Stimulated activated CD8-positive, alpha-beta memory T cell treated with anti-CD3 and anti-CD28 coated beads, Interleukin-7, amount 100 ng/mL, for 48 hours (primary cell): ENCODE data around the gene DHRS7B.

Experiments
- DNase-seq, 2 donors: peaks; one replicate each; pipeline ENCODE4 v3.0.0-alpha.2; 2020; ENCODE audit warnings: low read depth in 1 of 2; ENCODE audit errors: extremely low read depth in 1 of 2

The DHRS7B gene

DNA sequence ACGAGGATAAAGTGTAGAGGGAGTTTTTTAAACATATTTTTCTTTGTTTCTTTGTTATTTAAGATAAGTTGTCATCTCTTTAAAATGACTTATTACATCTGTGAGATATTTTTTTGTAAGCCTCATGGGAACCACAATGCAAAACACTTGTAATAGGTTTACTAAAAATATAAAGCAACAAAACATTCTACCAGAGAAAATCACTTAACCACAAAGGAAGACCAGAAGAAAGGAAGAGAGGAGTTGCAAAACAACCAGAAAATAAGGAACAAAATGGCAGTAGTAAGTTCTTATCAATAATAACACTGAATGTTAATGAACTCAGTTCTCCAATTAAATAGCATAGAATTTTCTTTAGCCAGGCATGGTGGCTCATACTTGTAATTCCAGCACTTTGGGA is 22.9 kb downstream of the DHRS7B start:
- no peak for DNase-seq

- DNase-seq, result no peak
Observed at GRCh38 chr17:21152731-21153130, 26.0 kb downstream of the DHRS7B start.

GRCh38 chr17:21157586-21158370 is 31.0 kb downstream of the DHRS7B start:
- DNase-seq, result no peak

GRCh38 chr17:21160401-21160800 is 33.6 kb downstream of the DHRS7B start:
- DNase-seq, result no peak

- no peak for DNase-seq
Observed at GRCh38 chr17:21161498-21162393, 35.0 kb downstream of the DHRS7B start.

DNA sequence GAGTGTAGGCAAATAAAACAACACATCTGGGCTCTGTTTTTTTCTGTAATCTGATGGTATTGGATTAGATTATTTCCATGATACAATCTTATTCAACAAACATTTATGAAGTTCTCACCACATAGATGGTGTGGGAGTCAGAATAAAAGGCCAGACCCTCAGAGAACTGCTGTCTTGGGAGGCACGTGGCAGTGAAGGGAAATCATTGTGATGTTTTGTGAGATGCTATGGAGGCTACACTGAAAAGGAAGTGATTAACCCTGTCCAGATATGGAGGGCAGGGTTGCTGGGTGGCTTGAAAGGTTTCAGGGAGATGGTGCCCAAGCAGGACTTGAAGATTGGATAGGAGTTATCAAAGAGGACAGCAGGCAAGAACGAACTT is 35.6 kb downstream of the DHRS7B start:
- no peak for DNase-seq

GRCh38 chr17:21163101-21163500 is 36.3 kb downstream of the DHRS7B start:
- no peak for DNase-seq

- no peak for DNase-seq
Observed at GRCh38 chr17:21164216-21164615, 37.5 kb downstream of the DHRS7B start.

DNA sequence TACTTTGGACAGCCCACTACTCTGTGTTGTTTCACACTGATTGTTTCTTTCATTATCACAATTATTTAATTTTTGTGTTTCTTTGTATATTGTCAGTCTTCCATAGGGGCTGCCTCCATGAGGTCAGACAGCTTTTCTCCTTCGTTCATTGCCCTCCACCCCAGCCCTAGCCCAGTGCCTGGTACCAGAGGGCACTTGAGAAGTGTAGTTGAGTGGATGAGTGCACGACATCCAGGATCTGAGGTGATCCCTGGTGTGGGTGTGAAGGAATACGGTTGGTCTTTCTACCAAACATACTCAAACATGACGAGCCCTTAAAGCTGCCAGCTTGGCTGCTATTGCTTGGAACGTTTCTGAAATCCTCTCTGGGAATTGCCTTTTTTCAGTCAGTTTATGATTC is 37.9 kb downstream of the DHRS7B start:
- DNase-seq, result no peak

GRCh38 chr17:21165922-21166594 is 39.3 kb downstream of the DHRS7B start:
- no peak for DNase-seq

- DNase-seq, result no peak
Observed at GRCh38 chr17:21166595-21167210, 39.9 kb downstream of the DHRS7B start.

- no peak for DNase-seq
Observed at GRCh38 chr17:21167303-21167702, 40.5 kb downstream of the DHRS7B start.

DNA sequence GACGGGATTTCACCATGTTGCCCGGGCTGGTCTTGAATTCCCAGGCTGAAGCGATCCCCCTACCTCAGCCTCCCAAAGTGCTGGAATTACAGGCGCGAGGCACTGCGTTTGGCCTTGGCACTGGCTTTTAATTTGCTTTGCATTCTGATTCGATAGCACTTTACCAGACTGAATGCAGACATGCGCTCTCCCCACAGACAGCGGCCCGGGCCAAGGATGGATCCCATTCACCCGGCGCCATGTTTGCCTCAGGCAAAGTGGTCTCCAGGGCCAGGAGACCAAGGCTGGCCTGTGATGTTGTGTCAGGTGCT is 41.7 kb downstream of the DHRS7B start:
- DNase-seq, result no peak

- DNase-seq, result no peak
Observed at GRCh38 chr17:21169496-21169895, 42.7 kb downstream of the DHRS7B start.

DNA sequence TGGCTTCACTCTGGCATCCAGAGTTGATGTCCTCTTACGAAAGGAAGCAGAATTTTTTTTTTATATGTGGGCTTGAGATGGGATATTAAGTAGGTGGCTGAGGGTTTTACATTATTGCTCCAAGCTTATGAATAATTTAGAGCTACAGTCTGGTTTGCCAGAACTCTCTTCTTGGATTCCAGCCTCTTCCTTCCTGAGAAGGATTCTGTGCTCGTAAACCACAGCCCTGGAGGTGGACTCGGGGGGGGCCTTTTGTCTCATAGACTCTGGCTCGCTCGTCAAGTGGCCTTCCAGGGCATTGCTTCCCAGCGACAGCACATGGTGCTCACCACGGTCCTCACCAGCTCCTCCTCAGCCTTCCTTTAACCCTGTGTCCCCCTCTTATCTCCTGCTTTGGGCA is 44.0 kb downstream of the DHRS7B start:
- DNase-seq, result no peak

GRCh38 chr17:21171309-21171922 is 44.7 kb downstream of the DHRS7B start:
- DNase-seq, result no peak

- DNase-seq, result no peak
Observed at GRCh38 chr17:21171970-21172510, 45.3 kb downstream of the DHRS7B start.

DNA sequence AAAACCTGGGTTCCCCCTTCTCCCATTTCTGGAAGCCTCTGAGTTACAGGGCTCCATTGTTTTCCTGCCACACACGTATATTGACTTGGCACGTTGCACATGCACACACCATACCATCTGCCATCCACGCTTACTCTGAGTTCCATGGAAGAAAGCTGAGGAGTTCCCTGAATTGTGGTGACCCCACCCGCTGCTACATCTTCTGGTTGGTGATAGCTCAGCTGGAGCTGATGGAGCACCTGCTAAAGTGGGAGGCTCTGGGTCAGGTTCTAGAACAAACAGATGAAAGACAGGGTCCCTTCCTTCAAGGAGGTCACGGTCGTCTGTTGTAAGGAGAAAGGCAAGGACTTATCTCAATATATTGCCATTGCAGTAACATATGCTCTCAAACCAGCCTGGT is 46.1 kb downstream of the DHRS7B start:
- DNase-seq, result no peak

DNA sequence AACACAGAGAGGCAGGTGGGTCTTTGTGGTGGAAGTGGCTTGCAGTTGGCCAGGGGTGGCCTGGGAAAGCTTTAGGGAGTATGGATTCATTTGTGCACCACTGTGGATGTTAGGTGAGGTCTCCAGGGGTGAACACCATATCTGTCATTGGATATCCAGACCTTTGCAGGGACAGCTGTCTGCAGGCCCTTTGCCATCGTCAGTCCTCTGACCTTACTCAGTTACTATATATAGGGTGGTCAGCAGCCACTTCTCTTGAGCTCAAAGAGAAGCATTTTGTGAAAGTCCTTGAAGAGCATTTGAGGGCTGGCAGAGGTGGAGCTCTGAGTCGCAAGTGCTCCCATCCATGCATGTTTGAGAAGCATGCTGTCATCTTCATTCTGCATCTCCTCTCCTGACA is 46.8 kb downstream of the DHRS7B start:
- DNase-seq, result no peak

GRCh38 chr17:21174186-21174585 is 47.4 kb downstream of the DHRS7B start:
- DNase-seq, result no peak

DNA sequence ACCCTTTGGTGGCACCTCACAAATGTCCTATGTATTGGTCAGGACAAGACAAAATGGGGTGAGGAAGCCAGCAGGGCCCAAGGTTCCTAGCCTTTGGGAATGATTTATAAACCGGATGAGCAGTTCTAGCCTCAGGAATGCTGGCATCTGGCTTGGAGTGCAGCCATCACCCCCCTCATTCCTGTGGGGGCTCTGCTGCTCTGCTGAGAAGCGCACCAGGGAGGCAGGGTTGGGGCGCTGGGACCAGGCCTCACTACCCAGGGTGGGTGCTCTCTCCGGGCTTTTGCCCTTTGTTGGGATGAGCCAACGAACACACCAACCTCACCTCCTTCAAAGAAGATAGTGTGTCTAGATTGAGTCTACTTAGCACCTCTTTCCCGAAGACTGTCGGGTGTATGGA is 47.9 kb downstream of the DHRS7B start:
- DNase-seq, result no peak
